BE2C (cell line): ENCODE data around the gene HSPH1.

ENCODE experiments used
- DNase-seq: peaks from one replicate; pipeline ENCODE4 v3.0.0-alpha.2; 2020
- H3K27me3 ChIP-seq: fragments of 250-450 bp; sonication (Bioruptor Pico); 2 replicates; pipeline ENCODE4 v1.5.1; 2020; ENCODE audit warnings: mild to moderate bottlenecking
- H3K36me3 ChIP-seq: fragments of 250-450 bp; sonication (Bioruptor Pico); 2 replicates; pipeline ENCODE4 v1.5.1; 2020; ENCODE audit warnings: mild to moderate bottlenecking
- H3K4me1 ChIP-seq: fragments of 250-450 bp; sonication (Bioruptor Pico); 2 replicates; pipeline ENCODE4 v1.5.1; 2020
- H3K4me3 ChIP-seq: 2 replicates; pipeline ENCODE4 v1.5.1; 2011; ENCODE audit warnings: low read depth, low read length
- H3K9me3 ChIP-seq: fragments of 250-450 bp; sonication (Bioruptor Pico); 2 replicates; pipeline ENCODE4 v1.5.1; 2020
- CTCF ChIP-seq: IDR thresholded peaks from 2 replicates; pipeline ENCODE4 v1.5.1; 2012; ENCODE audit warnings: mild to moderate bottlenecking, low read depth, low read length

Gene HSPH1

DNA sequence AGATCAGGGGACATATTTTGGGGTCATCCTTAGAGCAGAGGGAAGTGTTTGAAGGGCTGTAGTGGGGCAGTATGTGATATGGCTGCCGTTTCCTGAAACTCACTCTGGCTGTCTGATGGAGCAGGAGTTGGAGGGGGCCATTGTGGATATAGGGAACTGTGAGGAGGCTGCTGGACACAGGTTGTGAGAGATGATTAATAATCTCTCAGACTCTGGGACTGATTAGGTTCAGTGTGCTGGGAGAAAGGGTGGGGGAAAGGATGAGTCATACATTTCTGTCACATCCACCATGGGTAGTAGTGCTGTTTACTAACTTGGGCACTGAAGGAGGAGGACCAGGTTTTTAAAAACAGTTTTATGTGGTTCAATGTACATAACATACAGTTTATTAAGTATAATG lies 42.9 kb upstream of the HSPH1 start:
- H3K4me1 ChIP-seq = peaks cover 16% of the 10 kb centered on the region
- H3K27me3 ChIP-seq = peaks cover under 1% of the 10 kb centered on the region; the same call in 1 of the 2 replicates
- no peak for TF ChIP-seq CTCF
- no peak overlapping the region for H3K4me3 ChIP-seq
- peak; percentile 34 for DNase-seq
- no peaks in the 10 kb centered on the region for H3K36me3 ChIP-seq
- no peaks in the 10 kb centered on the region for H3K9me3 ChIP-seq

DNA sequence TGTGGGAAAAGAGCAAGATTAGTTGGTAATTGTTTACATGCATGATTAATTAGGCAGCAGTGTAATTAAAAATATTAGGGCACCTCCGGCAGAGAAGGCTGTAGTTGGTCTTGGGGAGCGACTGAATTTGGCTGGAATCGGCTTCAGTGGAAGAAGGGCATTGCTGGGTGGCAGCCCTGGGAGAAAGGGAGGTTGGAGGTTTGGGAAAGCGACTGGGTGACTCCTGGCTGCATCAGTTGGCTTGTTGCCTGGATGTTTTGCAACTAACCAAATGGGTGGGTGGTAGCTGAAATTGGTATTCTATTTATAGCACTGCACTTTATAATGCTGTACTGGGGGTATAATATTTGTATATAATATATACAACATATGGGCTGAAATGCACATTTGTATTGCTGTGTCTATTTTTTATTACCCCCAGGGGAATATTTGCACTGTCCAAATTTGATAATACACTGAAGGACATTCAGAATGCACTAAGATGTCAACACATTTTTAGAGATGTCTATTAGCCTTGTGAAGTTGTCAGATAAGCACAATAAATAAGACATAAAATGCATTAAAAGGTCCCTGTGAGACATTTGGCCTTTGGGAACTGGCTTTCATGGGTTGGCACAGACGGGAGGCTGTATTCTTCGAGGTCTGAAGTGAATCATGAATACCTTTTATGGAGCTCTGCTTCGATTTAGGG lies 39.8 kb upstream of the HSPH1 start:
- no peak for TF ChIP-seq CTCF
- peak; percentile 47 for DNase-seq
- peaks cover 3% of the 10 kb centered on the region; the same call in 1 of the 2 replicates for H3K4me1 ChIP-seq
- peaks cover 4% of the 10 kb centered on the region; the same call in 1 of the 2 replicates for H3K27me3 ChIP-seq
- H3K9me3 ChIP-seq = no peaks in the 10 kb centered on the region
- H3K4me3 ChIP-seq = peak overlapping the region; percentile 72
- H3K36me3 ChIP-seq = no peaks in the 10 kb centered on the region

DNA sequence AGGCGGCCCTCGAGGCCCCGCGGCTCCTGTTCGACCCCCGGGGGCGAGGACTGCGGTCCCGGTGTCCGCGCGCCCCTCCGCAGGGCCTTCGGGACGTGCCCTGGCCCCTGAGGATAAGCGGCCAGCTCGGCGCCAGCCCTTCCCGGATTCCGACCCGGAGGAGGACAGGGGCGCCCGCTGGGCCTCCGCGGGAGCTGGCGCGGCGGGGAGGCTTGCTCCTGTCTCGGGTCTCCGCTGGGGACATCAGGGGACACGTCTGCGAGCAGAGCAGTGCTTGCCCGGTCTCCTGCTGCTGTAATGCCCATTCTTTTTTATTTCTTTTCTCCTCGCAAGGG lies 38.9 kb upstream of the HSPH1 start:
- peak; percentile 76 for DNase-seq
- Histone ChIP-seq H3K36me3 (no peaks in the 10 kb centered on the region), H3K4me3 (peak overlapping the region; percentile 72), H3K27me3 (peaks cover 4% of the 10 kb centered on the region; the same call in 1 of the 2 replicates), H3K4me1 (peaks cover 3% of the 10 kb centered on the region; the same call in 1 of the 2 replicates), H3K9me3 (no peaks in the 10 kb centered on the region)
- 0 out of 2 replicates have a peak, but pooled peaks have one; percentile 2 for TF ChIP-seq CTCF

GRCh38 chr13:31199849-31200636 lies 38.3 kb upstream of the HSPH1 start, which contains the start of gene B3GLCT:
Gene B3GLCT (plus strand): TSS chr13:31199975. CDS start chr13:31200085, 110 bp downstream.
- Histone ChIP-seq H3K4me1 (peaks cover 3% of the 10 kb centered on the region; the same call in 1 of the 2 replicates), H3K9me3 (no peaks in the 10 kb centered on the region), H3K27me3 (peaks cover 4% of the 10 kb centered on the region; the same call in 1 of the 2 replicates), H3K36me3 (no peaks in the 10 kb centered on the region), H3K4me3 (peak within 1 kb of the TSS; percentile 72)
- DNase-seq = peak; percentile 86
- TF ChIP-seq CTCF = peak; percentile 63

- H3K4me3 ChIP-seq = peak overlapping the region; percentile 35
- H3K27me3 ChIP-seq = peaks cover 4% of the 10 kb centered on the region; the same call in 1 of the 2 replicates
- H3K4me1 ChIP-seq = peaks cover 3% of the 10 kb centered on the region; the same call in 1 of the 2 replicates
- H3K36me3 ChIP-seq = no peaks in the 10 kb centered on the region
- no peaks in the 10 kb centered on the region for H3K9me3 ChIP-seq
- no peak for TF ChIP-seq CTCF
- no peak for DNase-seq
Observed at GRCh38 chr13:31199527-31199848, 37.8 kb upstream of the HSPH1 start.
